Coronary artery (tissue), 2 donors: ENCODE data around the gene GUCY2D.
A peak's percentile ranks its signal among the peaks of the same experiment; 100 is the strongest.

ENCODE experiments used
- DNase-seq: peaks from one replicate; pipeline ENCODE4 v3.0.0-alpha.2; 2017; ENCODE audit warnings: low spot score
- H3K27ac ChIP-seq, 2 donors: fragments of 200-600 bp; sonication (generic); one replicate each; pipeline ENCODE4 v1.5.1; 2016 to 2019
- H3K4me3 ChIP-seq: fragments of 200-600 bp; sonication (generic); 2 replicates; pipeline ENCODE4 v1.5.1; 2016; ENCODE audit warnings: mild to moderate bottlenecking, moderate library complexity
- TF ChIP-seq, protein P1 (sequence below): fragments of 200-600 bp; sonication (generic); IDR thresholded peaks from one replicate; pipeline ENCODE4 v1.5.1; 2019; ENCODE audit warnings: antibody characterized with exemption

Gene GUCY2D

DNA sequence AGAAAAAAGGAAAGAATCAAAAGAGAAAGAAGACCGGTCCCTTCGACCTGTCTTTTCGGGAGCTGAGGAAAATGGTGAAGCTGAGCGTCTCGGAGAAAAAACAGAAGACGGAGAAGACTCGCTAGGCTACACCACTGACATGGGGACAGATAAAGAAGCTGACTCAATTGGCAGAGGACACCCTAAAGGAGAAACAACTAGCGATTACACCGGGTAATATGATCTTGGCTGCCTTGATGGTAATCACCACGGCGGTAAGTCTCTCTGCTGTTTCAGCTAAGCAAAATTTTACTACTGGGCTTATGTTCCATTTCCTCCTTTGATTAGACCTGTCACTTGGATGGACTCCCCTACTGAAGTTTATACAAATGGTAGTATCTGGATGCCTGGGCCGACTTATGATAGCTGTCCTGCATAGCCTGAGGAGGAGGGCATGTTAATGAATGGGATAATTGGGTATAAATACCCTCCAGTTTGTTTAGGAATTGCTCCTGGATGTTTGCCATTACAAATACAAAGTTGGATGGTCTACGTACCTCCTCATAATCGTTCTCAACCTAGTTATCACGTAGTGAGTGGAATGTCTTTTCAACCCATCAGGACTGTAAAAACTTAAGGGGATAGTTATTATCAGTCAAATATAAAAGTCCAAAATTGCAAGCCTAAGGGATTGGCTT lies 60.5 kb downstream of the GUCY2D start:
- DNase-seq = no peak
- H3K27ac ChIP-seq = no peak overlapping the region
- TF ChIP-seq, protein P1, sequence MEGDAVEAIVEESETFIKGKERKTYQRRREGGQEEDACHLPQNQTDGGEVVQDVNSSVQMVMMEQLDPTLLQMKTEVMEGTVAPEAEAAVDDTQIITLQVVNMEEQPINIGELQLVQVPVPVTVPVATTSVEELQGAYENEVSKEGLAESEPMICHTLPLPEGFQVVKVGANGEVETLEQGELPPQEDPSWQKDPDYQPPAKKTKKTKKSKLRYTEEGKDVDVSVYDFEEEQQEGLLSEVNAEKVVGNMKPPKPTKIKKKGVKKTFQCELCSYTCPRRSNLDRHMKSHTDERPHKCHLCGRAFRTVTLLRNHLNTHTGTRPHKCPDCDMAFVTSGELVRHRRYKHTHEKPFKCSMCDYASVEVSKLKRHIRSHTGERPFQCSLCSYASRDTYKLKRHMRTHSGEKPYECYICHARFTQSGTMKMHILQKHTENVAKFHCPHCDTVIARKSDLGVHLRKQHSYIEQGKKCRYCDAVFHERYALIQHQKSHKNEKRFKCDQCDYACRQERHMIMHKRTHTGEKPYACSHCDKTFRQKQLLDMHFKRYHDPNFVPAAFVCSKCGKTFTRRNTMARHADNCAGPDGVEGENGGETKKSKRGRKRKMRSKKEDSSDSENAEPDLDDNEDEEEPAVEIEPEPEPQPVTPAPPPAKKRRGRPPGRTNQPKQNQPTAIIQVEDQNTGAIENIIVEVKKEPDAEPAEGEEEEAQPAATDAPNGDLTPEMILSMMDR = no peak
- H3K4me3 ChIP-seq = peak overlapping the region; percentile 17

DNA sequence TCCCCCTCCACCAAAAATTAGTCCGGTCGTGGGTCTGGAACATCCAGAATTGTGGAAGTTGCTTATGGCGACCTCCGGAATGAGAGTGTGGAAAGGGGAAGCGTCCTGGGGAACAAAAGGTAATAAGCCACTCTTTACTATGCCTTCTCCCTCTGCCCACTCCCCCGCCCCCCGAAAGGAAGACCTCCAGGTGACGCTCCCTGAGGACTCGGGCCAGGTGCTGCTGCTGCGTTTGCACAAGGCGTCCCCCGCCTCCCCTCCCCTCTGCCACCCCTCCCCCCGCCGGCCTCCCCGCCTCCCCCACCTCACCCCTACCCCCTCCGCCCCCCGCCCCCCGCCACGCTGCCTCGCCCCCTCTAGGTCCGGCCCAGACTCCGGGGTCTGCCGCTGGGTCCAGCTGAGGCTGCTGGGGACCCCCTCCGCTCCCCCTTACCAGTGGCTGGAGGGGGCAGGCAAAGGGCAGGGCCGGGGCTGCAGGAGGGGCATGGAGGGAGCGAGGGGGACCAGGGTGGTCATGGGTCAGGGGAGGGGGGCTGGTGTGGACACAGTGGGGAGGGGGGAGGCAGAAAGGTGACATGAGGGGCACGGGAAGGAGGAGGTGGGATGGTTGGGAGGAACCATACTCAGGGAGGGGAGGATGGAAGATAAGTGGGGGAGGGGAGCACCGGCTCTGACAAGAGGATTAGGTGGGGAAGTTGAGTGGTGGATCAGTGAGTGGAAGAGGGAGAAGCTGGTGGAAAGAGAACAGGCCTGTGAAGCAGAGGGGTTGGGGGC lies 61.5 kb downstream of the GUCY2D start:
- Histone ChIP-seq H3K27ac (no peak overlapping the region), H3K4me3 (no peak overlapping the region)
- TF ChIP-seq, protein P1 = no peak
- no peak for DNase-seq

DNA sequence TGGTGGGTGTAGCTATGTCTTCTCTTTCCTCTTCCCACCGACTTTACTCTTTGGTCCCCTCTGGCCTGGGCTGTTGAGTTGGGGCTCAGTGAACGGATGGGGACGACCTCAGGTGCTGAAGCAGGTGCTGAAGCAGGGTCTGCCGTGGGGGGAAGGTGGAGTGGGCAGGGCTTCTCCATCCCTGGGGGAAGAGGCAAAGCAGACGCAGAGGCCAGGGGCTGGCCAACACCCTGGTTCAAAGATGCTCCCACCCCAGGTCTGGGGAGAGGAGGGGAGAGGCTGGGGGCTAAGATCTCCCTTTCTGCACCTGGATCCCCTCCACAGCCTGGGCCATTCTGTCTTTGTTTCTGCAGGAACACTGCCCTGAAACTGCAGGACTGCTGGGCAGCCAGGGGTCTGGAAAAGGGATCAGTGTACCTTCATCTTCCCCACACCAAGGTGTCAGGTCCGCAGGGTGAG lies 62.2 kb downstream of the GUCY2D start:
- Histone ChIP-seq H3K27ac (no peak overlapping the region), H3K4me3 (no peak overlapping the region)
- no peak for DNase-seq
- TF ChIP-seq, protein P1 = no peak

DNA sequence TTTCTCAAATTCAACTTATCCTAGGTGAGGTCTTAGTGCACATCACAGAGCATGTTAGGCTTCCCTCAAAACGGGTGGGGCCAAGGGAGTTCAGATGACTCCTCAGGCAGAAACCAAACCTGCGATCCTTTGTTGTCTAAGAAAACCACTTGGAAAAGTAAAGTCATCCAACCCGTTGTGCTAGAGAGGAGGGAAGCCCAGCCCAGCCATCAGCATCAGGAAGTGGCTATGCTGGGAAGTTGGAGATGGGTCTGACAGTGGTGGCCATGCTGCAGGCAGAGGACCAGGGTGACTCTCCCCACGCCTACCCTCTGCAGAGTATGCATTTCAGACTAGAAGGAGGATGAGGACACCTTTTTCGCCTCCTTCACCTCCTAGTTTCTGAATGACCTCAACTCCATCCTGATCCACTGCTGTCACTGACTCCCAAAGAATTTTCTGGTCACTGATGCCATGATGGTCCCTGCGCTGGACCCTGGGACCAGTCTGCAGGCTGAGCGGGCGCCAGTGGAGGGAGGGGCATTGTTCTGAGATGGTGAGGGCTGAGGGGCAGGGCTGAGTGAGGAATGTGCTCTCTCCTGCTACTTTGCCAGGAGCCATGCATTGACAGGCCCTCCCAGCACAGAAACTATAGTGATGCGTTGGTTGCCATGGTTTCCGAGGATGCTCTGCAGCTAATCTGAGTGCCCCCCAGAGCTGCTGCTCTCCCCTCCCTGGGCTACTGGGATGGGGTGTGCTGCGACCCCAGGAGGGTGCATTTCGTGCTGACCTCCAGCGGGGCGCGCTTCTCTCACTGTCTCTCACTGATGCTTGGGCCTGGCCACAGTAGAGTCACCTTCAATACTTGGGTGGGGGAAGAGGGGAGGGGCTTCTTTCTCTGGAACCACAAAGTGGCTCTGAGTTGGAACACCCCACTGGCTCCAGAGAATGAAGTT lies 64.7 kb downstream of the GUCY2D start:
- Histone ChIP-seq H3K27ac (no peak overlapping the region), H3K4me3 (no peak overlapping the region)
- TF ChIP-seq, protein P1 = no peak
- no peak for DNase-seq

DNA sequence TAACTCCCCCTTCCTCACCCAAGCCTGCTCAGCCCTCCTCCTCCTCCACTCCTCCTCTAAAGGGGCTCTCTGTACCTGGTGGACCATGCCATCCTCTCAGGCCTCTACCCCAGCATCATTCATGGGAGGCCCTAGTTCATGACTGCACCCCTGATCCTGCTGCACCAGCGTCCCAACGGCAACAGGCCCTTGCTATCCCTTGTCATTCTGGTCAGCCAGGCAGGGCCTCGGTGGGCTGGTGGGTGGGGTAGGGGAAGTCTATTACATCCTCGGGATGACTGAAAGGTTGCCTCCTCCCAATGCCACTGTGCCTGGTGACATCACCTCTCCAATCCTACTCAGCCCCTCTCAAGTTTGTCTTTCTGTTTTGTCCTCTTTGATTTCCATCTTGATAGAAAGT lies 65.4 kb downstream of the GUCY2D start:
- H3K27ac ChIP-seq = no peak overlapping the region
- H3K4me3 ChIP-seq = no peak overlapping the region
- TF ChIP-seq, protein P1 = no peak
- no peak for DNase-seq

DNA sequence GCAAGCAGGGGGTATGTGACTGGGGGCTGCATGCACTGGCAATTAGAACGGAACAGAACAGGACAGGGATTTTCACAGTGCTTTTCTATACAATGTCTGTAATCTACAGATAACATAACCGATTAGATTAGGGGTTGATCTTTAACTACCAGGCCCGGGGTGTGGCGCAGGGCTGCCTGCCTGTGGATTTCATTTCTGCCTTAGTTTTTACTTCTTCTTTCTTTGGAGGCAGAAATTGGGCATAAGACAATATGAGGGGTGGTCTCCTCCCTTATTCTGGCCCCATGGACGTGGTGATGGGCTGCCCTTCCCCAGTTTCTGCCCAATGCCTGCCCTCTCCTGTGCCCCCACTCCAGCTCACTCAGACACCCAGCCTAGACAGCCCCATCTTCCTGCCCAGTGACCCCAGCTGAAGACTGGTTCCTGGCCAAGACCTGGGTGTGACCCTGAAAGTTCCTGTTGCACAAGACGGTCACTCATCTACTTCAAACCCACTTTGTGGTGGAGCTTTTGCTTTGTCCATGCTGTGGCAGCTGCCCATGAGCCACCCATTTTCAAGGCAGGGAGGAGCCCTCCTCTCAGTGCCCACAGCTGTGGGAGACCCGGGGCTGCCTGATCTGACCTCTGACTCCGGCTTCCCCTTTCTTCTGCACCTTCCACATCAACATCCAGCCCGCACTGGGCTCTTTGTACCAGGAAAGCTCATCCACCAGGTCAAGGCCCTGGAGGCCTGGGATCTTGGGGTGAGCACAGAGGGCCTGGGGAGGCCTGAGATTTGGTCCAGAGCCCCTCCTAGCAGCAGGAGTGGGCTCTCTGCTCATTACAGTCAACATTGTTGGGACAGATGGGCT lies 66.5 kb downstream of the GUCY2D start:
- TF ChIP-seq, protein P1 = no peak
- no peak overlapping the region for H3K4me3 ChIP-seq
- no peak for DNase-seq
- peak overlapping the region in 1 of 2 donors; percentile 66 for H3K27ac ChIP-seq
